ENCODE results near the gene CCDC91. TPM values are rescaled to one million over a fixed set of nuclear protein-coding genes. Genes with fewer than 3 reads are reported as not detected.
A peak's percentile ranks its signal among the peaks of the same experiment; 100 is the strongest.

CCDC91 gene
- polyA plus RNA-seq, 3 donors: 6.3 to 18.1 (median 15.6) TPM

GRCh38 chr12:28219827-28220226, 29.6 kb downstream of the CCDC91 start:
- TF ChIP-seq CTCF (IDR thresholded peaks at IDR 0.05): no peak
- no peak overlapping the region for H3K4me3 Mint-ChIP-seq
- H3K9me3 Mint-ChIP-seq: peaks cover 4 to 16% (median 9%) of the 10 kb centered on the region in 7 donors
- Histone ChIP-seq H3K36me3 (replicated peaks in 1 of 2; ENCODE audit: control insufficient read depth in 1 of 2, insufficient read depth in 2 of 2, low read length in 2 of 2) (no peaks in the 10 kb centered on the region), H3K27me3 (ENCODE audit: control insufficient read depth in 2 of 2, insufficient read depth in 2 of 2, low read length in 2 of 2) (no peaks in the 10 kb centered on the region), H3K79me2 (ENCODE audit: insufficient read depth, low read length) (peaks cover 15% of the 10 kb centered on the region), H4K20me1 (ENCODE audit: insufficient read depth, low read length) (peaks cover 8% of the 10 kb centered on the region), H3K4me3 (replicated peaks in 1 of 3; ENCODE audit: low read depth in 2 of 3, low read length in 3 of 3) (no peak overlapping the region), H3K9me3 (replicated peaks in 1 of 2; ENCODE audit: control insufficient read depth in 1 of 2, insufficient read depth in 1 of 2, low read length in 2 of 2) (peaks cover 5 to 7% of the 10 kb centered on the region in 2 donors), H2AFZ (ENCODE audit: insufficient read depth, low read depth, low read length, poor library complexity, severe bottlenecking) (no peak overlapping the region), H3K4me2 (replicated peaks; ENCODE audit: extremely low read depth, low read length, poor library complexity, severe bottlenecking) (no peak overlapping the region), H3K9ac (ENCODE audit: insufficient read depth, low read length, poor library complexity, severe bottlenecking) (no peak overlapping the region), H3K4me1 (ENCODE audit: control insufficient read depth in 1 of 2, insufficient read depth in 2 of 2, low read length in 2 of 2) (peaks cover 7% of the 10 kb centered on the region in 2 donors), H3K27ac (ENCODE audit: low read depth in 1 of 2, low read length in 2 of 2) (no peak overlapping the region)
- no peaks in the 10 kb centered on the region for H3K27me3 Mint-ChIP-seq (ENCODE audit: low read depth in 3 of 3)
- peaks cover 19% of the 10 kb centered on the region for H3K4me1 Mint-ChIP-seq
- H3K27ac Mint-ChIP-seq: no peak overlapping the region
- DNase-seq: no peak
- intact Hi-C loops (cut with micrococcal nuclease): no loop called here
- peaks cover 1 to 5% of the 10 kb centered on the region in 2 donors for H3K36me3 Mint-ChIP-seq

- Mint-ChIP-seq H3K36me3 (peaks cover 7 to 14% of the 10 kb centered on the region in 2 donors), H3K4me1 (peaks cover 18% of the 10 kb centered on the region), H3K4me3 (no peak overlapping the region), H3K27ac (peak overlapping the region in 2 of 7 donors; percentile 43 to 47), H3K27me3 (ENCODE audit: low read depth in 3 of 3) (no peaks in the 10 kb centered on the region), H3K9me3 (peaks cover 5 to 23% (median 16%) of the 10 kb centered on the region in 7 donors)
- peak in 1 of 3 donors; percentile 3 for DNase-seq
- peaks cover 7 to 9% of the 10 kb centered on the region in 2 donors for H3K9me3 ChIP-seq (replicated peaks in 1 of 2; ENCODE audit: control insufficient read depth in 1 of 2, insufficient read depth in 1 of 2, low read length in 2 of 2)
- peak overlapping the region in 1 of 2 donors; percentile 11 for H3K27ac ChIP-seq (ENCODE audit: low read depth in 1 of 2, low read length in 2 of 2)
- no peak overlapping the region for H3K4me2 ChIP-seq (replicated peaks; ENCODE audit: extremely low read depth, low read length, poor library complexity, severe bottlenecking)
- TF ChIP-seq CTCF (IDR thresholded peaks at IDR 0.05): no peak
- intact Hi-C loops (cut with micrococcal nuclease): no loop called here
- no CpG with 5 or more reads among the region's 2 CpGs for WGBS (ENCODE audit: insufficient coverage)
- H3K79me2 ChIP-seq (ENCODE audit: insufficient read depth, low read length): peaks cover 17% of the 10 kb centered on the region
- H3K4me3 ChIP-seq (replicated peaks in 1 of 3; ENCODE audit: low read depth in 2 of 3, low read length in 3 of 3): no peak overlapping the region
- H3K27me3 ChIP-seq (ENCODE audit: control insufficient read depth in 2 of 2, insufficient read depth in 2 of 2, low read length in 2 of 2): no peaks in the 10 kb centered on the region
- no peak overlapping the region for H3K9ac ChIP-seq (ENCODE audit: insufficient read depth, low read length, poor library complexity, severe bottlenecking)
- peaks cover 5 to 10% of the 10 kb centered on the region in 2 donors for H3K4me1 ChIP-seq (ENCODE audit: control insufficient read depth in 1 of 2, insufficient read depth in 2 of 2, low read length in 2 of 2)
- H3K36me3 ChIP-seq (replicated peaks in 1 of 2; ENCODE audit: control insufficient read depth in 1 of 2, insufficient read depth in 2 of 2, low read length in 2 of 2): no peaks in the 10 kb centered on the region
- peaks cover 8% of the 10 kb centered on the region for H4K20me1 ChIP-seq (ENCODE audit: insufficient read depth, low read length)
- H2AFZ ChIP-seq (ENCODE audit: insufficient read depth, low read depth, low read length, poor library complexity, severe bottlenecking): no peak overlapping the region
Measured at GRCh38 chr12:28222081-28222700, 31.9 kb downstream of the CCDC91 start.

All from CD14-positive monocyte (primary cell).